PC-3 (cell line): ENCODE data around the gene CNIH2. TPM values are rescaled to one million over a fixed set of nuclear protein-coding genes. Genes with fewer than 3 reads are reported as not detected.

Experiments used
- ATAC-seq: fragments of 200-7000 bp; cut with Tn5 transposase; 2 replicates; pipeline ENCODE4 v1.9.1; 2020; ENCODE audit warnings: mild to moderate bottlenecking, moderate library complexity
- Bru-seq: library from RNA; stranded (reverse); fragments of 400-500 nt; gene quantifications from one replicate; lab custom pipeline; 2021; lab: Mats Ljungman, UMichigan
- BruChase-seq, 2 experiments: library from RNA; stranded (reverse); fragments of 400-500 nt; gene quantifications; one replicate each; lab custom pipeline; 2021; lab: Mats Ljungman, UMichigan
- BruUV-seq: library from RNA; stranded (reverse); fragments of 400-500 nt; replicated peaks from 2 replicates; lab custom pipeline; 2021; lab: Mats Ljungman, UMichigan
- CTCF ChIA-PET: fragments of 300-600 bp; sonication (Branson Sonifier 250); formaldehyde crosslinking; loops from one replicate; lab custom pipeline; 2022; ENCODE audit warnings: antibody characterized with exemption; lab: Charles Lee
- POLR2A ChIA-PET: fragments of 300-600 bp; sonication (Branson Sonifier 250); formaldehyde crosslinking; loops from one replicate; lab custom pipeline; 2022; ENCODE audit warnings: antibody characterized with exemption; ENCODE audit not compliant: unreplicated experiment; lab: Charles Lee
- DNase-seq: peaks from one replicate; pipeline ENCODE4 v3.0.0-alpha.2; 2015
- H2AFZ ChIP-seq: fragments of 300-600 bp; sonication (generic); 2 replicates; pipeline ENCODE4 v1.6.0; 2016; ENCODE audit warnings: antibody characterized with exemption, low read length
- H3F3A ChIP-seq: fragments of 300-600 bp; sonication (generic); one replicate; pipeline ENCODE4 v1.6.0; 2017; ENCODE audit warnings: antibody characterized with exemption, low read length, control low read depth, mild to moderate bottlenecking; ENCODE audit not compliant: unreplicated experiment
- H3K27ac ChIP-seq: fragments of 300-600 bp; sonication (generic); 2 replicates; pipeline ENCODE4 v1.5.1; 2016; ENCODE audit warnings: mild to moderate bottlenecking, low read length
- H3K27me3 ChIP-seq: fragments of 300-600 bp; sonication (generic); 2 replicates; pipeline ENCODE4 v1.6.1; 2016; ENCODE audit warnings: low read length, mixed read lengths
- H3K36me3 ChIP-seq: fragments of 300-600 bp; sonication (generic); 2 replicates; pipeline ENCODE4 v1.6.1; 2016; ENCODE audit warnings: low read depth, mixed run types, low read length, mixed read lengths
- H3K4me1 ChIP-seq: fragments of 300-600 bp; sonication (generic); 2 replicates; pipeline ENCODE4 v1.5.1; 2016; ENCODE audit warnings: low read length; ENCODE audit not compliant: insufficient read depth
- H3K4me2 ChIP-seq: fragments of 300-600 bp; sonication (generic); 2 replicates; pipeline ENCODE4 v1.6.0; 2016; ENCODE audit warnings: low read length
- H3K4me3 ChIP-seq: fragments of 300-600 bp; sonication (generic); 2 replicates; pipeline ENCODE4 v1.5.1; 2016; ENCODE audit warnings: mild to moderate bottlenecking, low read length, mixed read lengths
- H3K79me2 ChIP-seq: fragments of 300-600 bp; sonication (generic); 2 replicates; pipeline ENCODE4 v1.6.1; 2017; ENCODE audit warnings: low read length, mixed read lengths
- H3K9ac ChIP-seq: fragments of 300-600 bp; sonication (generic); 2 replicates; pipeline ENCODE4 v1.6.0; 2016; ENCODE audit warnings: mild to moderate bottlenecking, low read length
- H3K9me2 ChIP-seq: fragments of 300-600 bp; sonication (generic); replicated peaks from 2 replicates; pipeline ENCODE4 v1.6.1; 2016; ENCODE audit warnings: mixed run types, low read length, mixed read lengths
- H3K9me3 ChIP-seq: fragments of 300-600 bp; sonication (generic); 2 replicates; pipeline ENCODE4 v1.6.1; 2016; ENCODE audit warnings: low read length, mixed read lengths
- H4K20me1 ChIP-seq: fragments of 300-600 bp; sonication (generic); 2 replicates; pipeline ENCODE4 v1.6.1; 2016; ENCODE audit warnings: low read length, mixed read lengths
- EZH2 ChIP-seq: fragments of 300-600 bp; sonication (generic); IDR thresholded peaks from one replicate; pipeline ENCODE4 v1.6.1; 2017; ENCODE audit warnings: antibody characterized with exemption, mild to moderate bottlenecking, low read length; ENCODE audit not compliant: unreplicated experiment
- EZH2phosphoT487 ChIP-seq: fragments of 300-600 bp; sonication (generic); IDR thresholded peaks from 2 replicates; pipeline ENCODE4 v1.6.1; 2018; ENCODE audit warnings: mild to moderate bottlenecking, antibody characterized with exemption, low read length, borderline replicate concordance
- intact Hi-C: fragments of 100-400 bp; cut with micrococcal nuclease; formaldehyde crosslinking; loops from 2 replicates; pipeline ENCODE4 v1.9.0; 2023
- long read RNA-seq: library from polyadenylated mRNA; unstranded; transcript quantifications from one replicate; pipeline ENCODE4 v2.0.0, GENCODE V29; 2021; ENCODE audit not compliant: unreplicated experiment
- total RNA-seq: library from RNA; depleted of rRNA; stranded (reverse); fragments of >200 nt; gene quantifications from 2 replicates; pipeline ENCODE4 v1.2.3, GENCODE V29; 2014; rRNA removed
- TF ChIP-seq, protein P1 (sequence below): fragments of 300-600 bp; sonication (generic); conservative IDR thresholded peaks from 2 replicates; pipeline ENCODE4 v1.5.1; 2017; ENCODE audit warnings: antibody characterized with exemption, low read depth, mild to moderate bottlenecking, low read length

The CNIH2 gene
- total RNA-seq (2.2 and 5.2 TPM in 2 replicates), Bru-seq, nascent RNA (percentile 38 among the genes with signal in this experiment), BruChase-seq, experiment 1, labeled RNA remaining after a 6-hour chase (percentile 70 among the genes with signal in this experiment), BruChase-seq, experiment 2, labeled RNA remaining after a 2-hour chase (percentile 65 among the genes with signal in this experiment)
- long read RNA-seq = 0 reads

DNA sequence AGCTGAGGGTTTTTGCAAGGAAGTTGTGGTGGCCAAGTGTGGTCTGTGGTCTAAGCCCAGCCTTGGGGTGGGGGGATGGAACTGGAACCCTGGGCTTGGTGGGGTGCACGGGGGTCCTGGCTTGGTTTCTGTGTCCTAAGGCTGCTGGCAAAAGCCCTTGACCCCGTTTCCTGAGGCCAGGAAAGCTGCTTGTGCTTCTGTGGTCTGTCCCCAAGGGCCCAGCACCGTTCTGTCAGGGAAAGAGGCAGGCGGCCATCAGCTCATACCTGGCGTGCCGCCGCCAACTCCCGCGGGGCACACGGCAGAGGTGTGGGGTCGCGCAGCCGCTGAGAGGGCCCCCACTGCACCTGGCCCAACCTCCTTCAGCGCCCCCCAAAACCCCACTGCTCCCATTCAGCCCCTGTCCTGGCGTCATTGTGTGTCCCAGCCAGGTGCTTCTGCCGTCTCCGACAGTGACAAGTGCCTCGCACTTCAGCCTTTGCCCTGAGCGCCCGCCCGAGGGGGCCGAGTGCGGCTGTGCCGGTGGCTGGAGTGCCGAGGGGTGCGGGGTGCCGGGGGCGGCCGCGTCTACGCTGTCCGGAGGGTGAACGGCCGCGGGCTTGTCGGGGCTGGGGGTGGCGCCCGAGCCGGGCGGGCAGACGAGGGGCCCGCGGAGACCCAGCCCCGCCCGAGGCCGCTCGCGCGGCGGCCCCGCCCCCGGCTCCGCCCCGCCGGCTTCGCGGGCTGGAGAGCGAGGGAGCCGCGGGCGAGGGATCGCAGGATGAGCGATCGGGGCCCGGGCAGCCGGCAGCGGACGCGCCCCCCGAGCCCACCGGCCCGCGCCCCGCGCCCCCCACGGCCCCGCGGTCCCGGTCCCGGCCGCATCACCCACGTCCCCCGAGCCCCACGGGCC, at the start of gene CNIH2:
Gene CNIH2, plus strand, starts transcription at position 705 of the 892 bp plus-strand sequence. CDS start 282 bp downstream, outside the sequence.
- Histone ChIP-seq H3K27ac (no peak within 1 kb of the TSS), H2AFZ (no peak within 1 kb of the TSS), H3F3A (no peaks in the 10 kb centered on the region), H3K27me3 (no peaks in the 10 kb centered on the region), H3K4me1 (peaks cover 9% of the 10 kb centered on the region; the same call in 1 of the 2 replicates), H3K9me2 (no peaks in the 10 kb centered on the region), H3K79me2 (no peaks in the 10 kb centered on the region), H3K9me3 (no peaks in the 10 kb centered on the region), H3K9ac (no peak within 1 kb of the TSS), H4K20me1 (0 out of 2 replicates have a peak, but pooled peaks cover 7% of the 10 kb centered on the region), H3K4me3 (peak within 1 kb of the TSS; percentile 43; the same call in 1 of the 2 replicates), H3K4me2 (peak within 1 kb of the TSS; percentile 68), H3K36me3 (peaks cover 27% of the 10 kb centered on the region; the same call in 1 of the 2 replicates)
- ChIA-PET POLR2A (interaction anchor here (0.6 kb wide), 2 partner anchors 11 to 19 kb away, joined by 3 read pairs; partner anchors contain the start of gene YIF1A), CTCF (interaction anchor here (0.6 kb wide), 1 partner anchor 256 kb away, joined by 3 read pairs; no protein-coding TSS in a partner anchor)
- ATAC-seq (peak; percentile 39), DNase-seq (peak; percentile 50)
- TF ChIP-seq, protein P1, sequence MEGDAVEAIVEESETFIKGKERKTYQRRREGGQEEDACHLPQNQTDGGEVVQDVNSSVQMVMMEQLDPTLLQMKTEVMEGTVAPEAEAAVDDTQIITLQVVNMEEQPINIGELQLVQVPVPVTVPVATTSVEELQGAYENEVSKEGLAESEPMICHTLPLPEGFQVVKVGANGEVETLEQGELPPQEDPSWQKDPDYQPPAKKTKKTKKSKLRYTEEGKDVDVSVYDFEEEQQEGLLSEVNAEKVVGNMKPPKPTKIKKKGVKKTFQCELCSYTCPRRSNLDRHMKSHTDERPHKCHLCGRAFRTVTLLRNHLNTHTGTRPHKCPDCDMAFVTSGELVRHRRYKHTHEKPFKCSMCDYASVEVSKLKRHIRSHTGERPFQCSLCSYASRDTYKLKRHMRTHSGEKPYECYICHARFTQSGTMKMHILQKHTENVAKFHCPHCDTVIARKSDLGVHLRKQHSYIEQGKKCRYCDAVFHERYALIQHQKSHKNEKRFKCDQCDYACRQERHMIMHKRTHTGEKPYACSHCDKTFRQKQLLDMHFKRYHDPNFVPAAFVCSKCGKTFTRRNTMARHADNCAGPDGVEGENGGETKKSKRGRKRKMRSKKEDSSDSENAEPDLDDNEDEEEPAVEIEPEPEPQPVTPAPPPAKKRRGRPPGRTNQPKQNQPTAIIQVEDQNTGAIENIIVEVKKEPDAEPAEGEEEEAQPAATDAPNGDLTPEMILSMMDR = no peak
- no peak for TF ChIP-seq EZH2phosphoT487
- TF ChIP-seq EZH2 = no peak
- no TSS peak for BruUV-seq
- intact Hi-C loops = no loop called here

DNA sequence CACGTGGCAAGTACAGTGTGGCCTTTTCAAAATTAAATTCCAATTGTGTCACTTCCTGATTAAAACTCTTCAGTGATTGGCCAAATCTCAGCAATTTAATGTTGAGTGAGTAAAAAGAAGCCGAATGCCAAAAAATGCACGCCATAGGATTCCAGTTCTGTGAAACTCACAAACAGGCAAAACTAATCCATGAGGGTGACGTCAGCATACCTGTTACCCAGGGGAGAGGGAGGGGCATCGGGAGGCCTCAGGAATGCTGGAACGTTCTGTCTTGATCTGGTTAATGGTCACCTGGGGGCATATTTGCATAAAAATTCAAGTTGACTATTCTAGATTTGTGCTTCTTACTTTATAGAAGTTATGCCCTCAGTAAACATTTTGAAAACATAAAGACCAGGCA, 49.5 kb upstream of the CNIH2 start:
- Histone ChIP-seq H3K79me2 (no peaks in the 10 kb centered on the region), H3K4me1 (peaks cover 7% of the 10 kb centered on the region), H3K4me3 (no peak overlapping the region), H3K9ac (no peak overlapping the region), H3K4me2 (no peak overlapping the region), H3K9me2 (no peaks in the 10 kb centered on the region), H3F3A (no peaks in the 10 kb centered on the region), H4K20me1 (no peaks in the 10 kb centered on the region), H3K9me3 (no peaks in the 10 kb centered on the region), H3K36me3 (no peaks in the 10 kb centered on the region; the same call in 1 of the 2 replicates), H3K27me3 (no peaks in the 10 kb centered on the region), H3K27ac (no peak overlapping the region), H2AFZ (no peak overlapping the region)
- intact Hi-C loops = no loop called here
- DNase-seq (no peak), ATAC-seq (no peak)
- TF ChIP-seq, protein P1 = no peak
- TF ChIP-seq EZH2phosphoT487 (no peak), EZH2 (no peak)
- BruUV-seq = no TSS peak
- POLR2A ChIA-PET = no interaction called here
- CTCF ChIA-PET = no interaction called here
